Measurements from ENCODE around the gene SATB1. TPM values are rescaled to one million over a fixed set of nuclear protein-coding genes. Genes with fewer than 3 reads are reported as not detected.

The SATB1 gene
- total RNA-seq, 1 donor from 2014 or later = 30.2 TPM

GRCh38 chr3:18423401-18424212 lies 1.5 kb downstream of the SATB1 start:
- no peaks in the 10 kb centered on the region for H3K9me3 ChIP-seq
- ATAC-seq (peak in 1 of 2 donors; percentile 36), DNase-seq (peak; percentile 53)
- H3K27me3 ChIP-seq (ENCODE audit: low read depth) = no peaks in the 10 kb centered on the region
- intact Hi-C loops (cut with DNase I) = no loop called here
- no peaks in the 10 kb centered on the region for H3K36me3 ChIP-seq
- H3K27ac ChIP-seq = peak overlapping the region; percentile 86
- H3K4me1 ChIP-seq = peaks cover 24% of the 10 kb centered on the region
- TF ChIP-seq CTCF (IDR thresholded peaks at IDR 0.05) = no peak
- H3K4me3 ChIP-seq = peak overlapping the region; percentile 80

GRCh38 chr3:18422972-18423371 lies 2.2 kb downstream of the SATB1 start:
- no peaks in the 10 kb centered on the region for H3K27me3 ChIP-seq (ENCODE audit: low read depth)
- intact Hi-C loops (cut with DNase I) = no loop called here
- H3K9me3 ChIP-seq = no peaks in the 10 kb centered on the region
- TF ChIP-seq CTCF (IDR thresholded peaks at IDR 0.05) = no peak
- H3K36me3 ChIP-seq = peaks cover 4% of the 10 kb centered on the region
- H3K4me3 ChIP-seq = peak overlapping the region; percentile 80
- ATAC-seq = no peak
- no peak overlapping the region for H3K27ac ChIP-seq
- peaks cover 24% of the 10 kb centered on the region for H3K4me1 ChIP-seq
- no peak for DNase-seq

- ATAC-seq (no peak), DNase-seq (no peak)
- Histone ChIP-seq H3K9me3 (no peaks in the 10 kb centered on the region), H3K27me3 (ENCODE audit: low read depth) (no peaks in the 10 kb centered on the region), H3K4me3 (no peak overlapping the region), H3K4me1 (peaks cover 15% of the 10 kb centered on the region), H3K36me3 (peaks cover 25% of the 10 kb centered on the region), H3K27ac (no peak overlapping the region)
- TF ChIP-seq CTCF (IDR thresholded peaks at IDR 0.05) = no peak
- intact Hi-C loops (cut with DNase I) = no loop called here
Observed at GRCh38 chr3:18420555-18420954, 4.6 kb downstream of the SATB1 start.

- peaks cover 15% of the 10 kb centered on the region for H3K4me1 ChIP-seq
- H3K27me3 ChIP-seq (ENCODE audit: low read depth) = no peaks in the 10 kb centered on the region
- intact Hi-C loops (cut with DNase I) = no loop called here
- no peaks in the 10 kb centered on the region for H3K9me3 ChIP-seq
- ATAC-seq = no peak
- peaks cover 38% of the 10 kb centered on the region for H3K36me3 ChIP-seq
- H3K27ac ChIP-seq = no peak overlapping the region
- TF ChIP-seq CTCF (IDR thresholded peaks at IDR 0.05) = no peak
- no peak overlapping the region for H3K4me3 ChIP-seq
- no peak for DNase-seq
Observed at GRCh38 chr3:18419232-18419631, 5.9 kb downstream of the SATB1 start.

GRCh38 chr3:18417904-18418572 lies 7.1 kb downstream of the SATB1 start:
- DNase-seq = no peak
- H3K4me3 ChIP-seq = no peak overlapping the region
- intact Hi-C loops (cut with DNase I) = no loop called here
- peaks cover 46% of the 10 kb centered on the region for H3K36me3 ChIP-seq
- no peaks in the 10 kb centered on the region for H3K27me3 ChIP-seq (ENCODE audit: low read depth)
- TF ChIP-seq CTCF (IDR thresholded peaks at IDR 0.05) = no peak
- peaks cover 12% of the 10 kb centered on the region for H3K4me1 ChIP-seq
- no peaks in the 10 kb centered on the region for H3K9me3 ChIP-seq
- ATAC-seq = no peak
- H3K27ac ChIP-seq = no peak overlapping the region
